OCI-LY7 (cell line): Measurements from ENCODE around the gene PTCH2.

Experiments used
- EZH2phosphoT487 ChIP-seq: fragments of 200-600 bp; sonication (generic); IDR thresholded peaks from 2 replicates; pipeline ENCODE4 v1.6.1; 2018; ENCODE audit warnings: low read depth, borderline replicate concordance, mild to moderate bottlenecking, mixed run types, antibody characterized with exemption, low read length, moderate library complexity, mixed read lengths
- TF ChIP-seq, protein P1 (sequence below): fragments of 200-600 bp; sonication (generic); conservative IDR thresholded peaks from 2 replicates; pipeline ENCODE4 v1.5.1; 2014; ENCODE audit warnings: mild to moderate bottlenecking, antibody characterized with exemption, low read length, moderate library complexity, mixed read lengths

DNA sequence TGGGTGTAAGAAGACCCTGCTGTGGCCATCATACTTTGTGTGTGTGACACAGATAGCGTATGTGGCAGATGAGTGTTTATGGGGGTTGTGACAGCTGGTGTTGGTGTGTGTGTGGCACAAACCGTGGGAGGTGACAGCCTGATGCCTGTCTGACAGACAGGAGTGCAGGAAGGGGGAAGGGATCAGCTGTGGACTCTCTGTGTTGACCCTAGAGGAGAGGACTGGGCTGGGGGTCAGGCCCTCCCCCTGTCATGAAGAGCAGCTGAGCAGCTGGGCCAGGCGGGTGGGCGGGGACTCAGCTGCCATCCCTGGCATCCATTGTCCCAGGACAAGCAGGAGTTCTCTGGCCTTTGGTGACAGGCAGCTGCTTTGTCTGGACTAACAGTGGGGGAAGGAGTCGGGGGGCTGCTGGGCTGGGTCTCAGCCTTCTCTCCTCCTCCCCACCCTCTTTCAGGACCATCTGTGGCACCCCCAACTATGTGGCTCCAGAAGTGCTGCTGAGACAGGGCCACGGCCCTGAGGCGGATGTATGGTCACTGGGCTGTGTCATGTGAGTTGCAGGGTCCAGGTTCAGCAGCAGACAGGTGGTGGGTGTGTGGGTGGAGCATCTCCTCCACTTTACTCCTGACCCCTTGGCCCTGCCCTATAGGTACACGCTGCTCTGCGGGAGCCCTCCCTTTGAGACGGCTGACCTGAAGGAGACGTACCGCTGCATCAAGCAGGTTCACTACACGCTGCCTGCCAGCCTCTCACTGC, 40.6 kb downstream of the PTCH2 start:
- no peak for TF ChIP-seq EZH2phosphoT487
- TF ChIP-seq, protein P1, sequence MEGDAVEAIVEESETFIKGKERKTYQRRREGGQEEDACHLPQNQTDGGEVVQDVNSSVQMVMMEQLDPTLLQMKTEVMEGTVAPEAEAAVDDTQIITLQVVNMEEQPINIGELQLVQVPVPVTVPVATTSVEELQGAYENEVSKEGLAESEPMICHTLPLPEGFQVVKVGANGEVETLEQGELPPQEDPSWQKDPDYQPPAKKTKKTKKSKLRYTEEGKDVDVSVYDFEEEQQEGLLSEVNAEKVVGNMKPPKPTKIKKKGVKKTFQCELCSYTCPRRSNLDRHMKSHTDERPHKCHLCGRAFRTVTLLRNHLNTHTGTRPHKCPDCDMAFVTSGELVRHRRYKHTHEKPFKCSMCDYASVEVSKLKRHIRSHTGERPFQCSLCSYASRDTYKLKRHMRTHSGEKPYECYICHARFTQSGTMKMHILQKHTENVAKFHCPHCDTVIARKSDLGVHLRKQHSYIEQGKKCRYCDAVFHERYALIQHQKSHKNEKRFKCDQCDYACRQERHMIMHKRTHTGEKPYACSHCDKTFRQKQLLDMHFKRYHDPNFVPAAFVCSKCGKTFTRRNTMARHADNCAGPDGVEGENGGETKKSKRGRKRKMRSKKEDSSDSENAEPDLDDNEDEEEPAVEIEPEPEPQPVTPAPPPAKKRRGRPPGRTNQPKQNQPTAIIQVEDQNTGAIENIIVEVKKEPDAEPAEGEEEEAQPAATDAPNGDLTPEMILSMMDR, result no peak
